GM23338 (cell line): ENCODE results near the gene HEXA. TPM values are rescaled to one million over a fixed set of nuclear protein-coding genes. Genes with fewer than 3 reads are reported as not detected.
"Not testable (repeated sequence)": the region's sequence is repeated elsewhere in the genome, so short reads cannot be mapped to it uniquely, and the experiment has no call there.

ENCODE experiments used
- ATAC-seq: fragments of 200-7000 bp; cut with Tn5 transposase; 3 replicates; pipeline ENCODE4 v1.9.1; 2020
- DNase-seq: peaks from one replicate; pipeline ENCODE4 v3.0.0-alpha.2; 2015; ENCODE audit warnings: low spot score
- H2AFZ ChIP-seq: fragments of 200-600 bp; sonication (generic); 2 replicates; pipeline ENCODE4 v1.8.0; 2016; ENCODE audit warnings: antibody characterized with exemption, mild to moderate bottlenecking, moderate library complexity
- H3F3A ChIP-seq: fragments of 200-600 bp; sonication (generic); replicated peaks from 2 replicates; pipeline ENCODE4 v1.8.0; 2017; ENCODE audit warnings: antibody characterized with exemption, mixed run types, low read depth
- H3K27ac ChIP-seq: fragments of 200-600 bp; sonication (generic); 2 replicates; pipeline ENCODE4 v1.6.1; 2016; ENCODE audit warnings: low read depth
- H3K27me3 ChIP-seq: fragments of 200-600 bp; sonication (generic); 2 replicates; pipeline ENCODE4 v1.8.0; 2016; ENCODE audit warnings: mild to moderate bottlenecking, mixed run types, moderate library complexity; ENCODE audit not compliant: insufficient read depth
- H3K36me3 ChIP-seq: fragments of 200-600 bp; sonication (generic); 2 replicates; pipeline ENCODE4 v1.8.0; 2016; ENCODE audit warnings: mild to moderate bottlenecking; ENCODE audit not compliant: insufficient read depth
- H3K4me1 ChIP-seq: fragments of 200-600 bp; sonication (generic); 2 replicates; pipeline ENCODE4 v1.8.0; 2016; ENCODE audit warnings: mild to moderate bottlenecking, moderate library complexity; ENCODE audit not compliant: insufficient read depth
- H3K4me2 ChIP-seq: fragments of 200-600 bp; sonication (generic); 2 replicates; pipeline ENCODE4 v1.7.1; 2017; ENCODE audit warnings: mixed run types
- H3K4me3 ChIP-seq: fragments of 200-600 bp; sonication (generic); 2 replicates; pipeline ENCODE4 v1.6.1; 2016; ENCODE audit warnings: mixed run types
- H3K79me2 ChIP-seq: fragments of 200-600 bp; sonication (generic); replicated peaks from 2 replicates; pipeline ENCODE4 v1.8.0; 2017; ENCODE audit warnings: mild to moderate bottlenecking; ENCODE audit not compliant: insufficient read depth
- H3K9me2 ChIP-seq: fragments of 200-600 bp; sonication (generic); 2 replicates; pipeline ENCODE4 v1.8.0; 2017; ENCODE audit not compliant: insufficient read depth
- H4K20me1 ChIP-seq: fragments of 200-600 bp; sonication (generic); replicated peaks from 2 replicates; pipeline ENCODE4 v1.8.0; 2017; ENCODE audit warnings: mild to moderate bottlenecking; ENCODE audit not compliant: insufficient read depth
- H3K27ac Mint-ChIP-seq: 2 replicates; pipeline ENCODE4 v1.8.0; 2020; ENCODE audit warnings: inconsistent platforms, mild to moderate bottlenecking, moderate library complexity, mixed read lengths
- H3K27me3 Mint-ChIP-seq: 3 replicates; pipeline ENCODE4 v1.8.0; 2022; ENCODE audit warnings: low read depth, mild to moderate bottlenecking, moderate library complexity, mixed read lengths, inconsistent platforms; ENCODE audit not compliant: insufficient read depth, poor library complexity
- H3K36me3 Mint-ChIP-seq: 3 replicates; pipeline ENCODE4 v1.8.0; 2021; ENCODE audit warnings: low read depth, mild to moderate bottlenecking, inconsistent platforms, moderate library complexity, mixed read lengths
- H3K4me1 Mint-ChIP-seq: 3 replicates; pipeline ENCODE4 v1.8.0; 2020; ENCODE audit warnings: mild to moderate bottlenecking, inconsistent platforms, mixed read lengths
- H3K4me3 Mint-ChIP-seq: 3 replicates; pipeline ENCODE4 v1.8.0; 2021; ENCODE audit warnings: moderate library complexity, mild to moderate bottlenecking, inconsistent platforms, mixed read lengths
- H3K9me3 Mint-ChIP-seq: 3 replicates; pipeline ENCODE4 v1.8.0; 2020; ENCODE audit warnings: moderate library complexity, mild to moderate bottlenecking, inconsistent platforms, mixed read lengths
- CREB1 ChIP-seq: fragments of 250-450 bp; sonication (Bioruptor Pico); IDR thresholded peaks from 2 replicates; pipeline ENCODE4 v1.5.0; 2020; ENCODE audit warnings: low read depth, mild to moderate bottlenecking, moderate library complexity
- CTCF ChIP-seq, 2 experiments: fragments of 200-600 bp in 1 of 2; sonication (generic) in 1 of 2; conservative IDR thresholded peaks; 2 replicates each; pipeline versions ENCODE4 v1.5.1 to v1.6.1; 2016 to 2017; ENCODE audit warnings: antibody characterized with exemption in 2 of 2, low read depth in 2 of 2, mild to moderate bottlenecking in 2 of 2, moderate library complexity in 1 of 2
- ETS1 ChIP-seq: IDR thresholded peaks from 2 replicates; pipeline ENCODE4 v1.6.1; 2016; ENCODE audit warnings: antibody characterized with exemption
- EZH2 ChIP-seq: fragments of 200-600 bp; sonication (generic); IDR thresholded peaks from one replicate; pipeline ENCODE4 v1.8.0; 2017; ENCODE audit warnings: antibody characterized with exemption, mild to moderate bottlenecking, low read depth; ENCODE audit not compliant: unreplicated experiment
- EZH2phosphoT487 ChIP-seq: fragments of 200-600 bp; sonication (generic); IDR thresholded peaks from one replicate; pipeline ENCODE4 v1.8.1; 2018; ENCODE audit warnings: antibody characterized with exemption; ENCODE audit not compliant: unreplicated experiment
- JUNB ChIP-seq: IDR thresholded peaks from one replicate; pipeline ENCODE4 v1.6.1; 2016; ENCODE audit warnings: antibody characterized with exemption; ENCODE audit not compliant: unreplicated experiment
- NANOG ChIP-seq: IDR thresholded peaks from 2 replicates; pipeline ENCODE4 v1.6.1; 2016; ENCODE audit warnings: antibody characterized with exemption, borderline replicate concordance
- POLR2AphosphoS5 ChIP-seq: IDR thresholded peaks from 2 replicates; pipeline ENCODE4 v1.6.1; 2016; ENCODE audit warnings: antibody characterized with exemption, low read depth
- REST ChIP-seq: IDR thresholded peaks from one replicate; pipeline ENCODE4 v1.6.1; 2018; ENCODE audit warnings: antibody characterized with exemption; ENCODE audit not compliant: unreplicated experiment
- STAT1 ChIP-seq: IDR thresholded peaks from one replicate; pipeline ENCODE4 v1.6.1; 2016; ENCODE audit warnings: antibody characterized with exemption; ENCODE audit not compliant: unreplicated experiment
- ZNF114 ChIP-seq: fragments of 250-450 bp; sonication (Bioruptor Pico); IDR thresholded peaks from 2 replicates; pipeline ENCODE4 v1.5.0; 2020; ENCODE audit warnings: mild to moderate bottlenecking, moderate library complexity
- ZNF331 ChIP-seq: fragments of 250-450 bp; sonication (Bioruptor Pico); IDR thresholded peaks from 2 replicates; pipeline ENCODE4 v1.5.0; 2020; ENCODE audit warnings: low read depth, mild to moderate bottlenecking, moderate library complexity
- polyA plus RNA-seq: library from polyadenylated mRNA; unstranded; fragments of >200 nt; fragmentation: Nextera tagmentation; extraction: Ambion mirVana; gene quantifications from 2 replicates; pipeline ENCODE4 v1.2.1, GENCODE V29; 2016
- total RNA-seq: library from RNA; depleted of rRNA; stranded (reverse); fragments of >200 nt; shearing (Covaris generic); gene quantifications from 2 replicates; pipeline ENCODE4 v1.2.3, GENCODE V29; 2014

HEXA gene
- total and polyA plus RNA-seq, 2 experiments from 2014 or later: 43.0 to 43.8 TPM

- not testable (repeated sequence) for H3K79me2 ChIP-seq, H2AFZ ChIP-seq, H3K4me1 Mint-ChIP-seq, H3K4me3 Mint-ChIP-seq, H3K27me3 ChIP-seq, DNase-seq, H3K4me2 ChIP-seq, H3K36me3 Mint-ChIP-seq, ATAC-seq, H3K9me3 Mint-ChIP-seq, H3F3A ChIP-seq, H3K27me3 Mint-ChIP-seq, H3K4me3 ChIP-seq, H3K27ac ChIP-seq, H3K36me3 ChIP-seq, H4K20me1 ChIP-seq, H3K4me1 ChIP-seq, H3K9me2 ChIP-seq, H3K27ac Mint-ChIP-seq
These were observed 37.5 kb upstream of the HEXA start for GRCh38 chr15:72413337-72413736.

GRCh38 chr15:72411544-72411943, 35.7 kb upstream of the HEXA start:
- Mint-ChIP-seq H3K27me3 (no peaks in the 10 kb centered on the region), H3K36me3 (no peaks in the 10 kb centered on the region), H3K4me1 (no peaks in the 10 kb centered on the region), H3K4me3 (no peak overlapping the region), H3K9me3 (peaks cover 2% of the 10 kb centered on the region; the same call in 1 of the 3 replicates), H3K27ac (no peak overlapping the region)
- Histone ChIP-seq H4K20me1 (no peaks in the 10 kb centered on the region), H3K27me3 (peaks cover 9% of the 10 kb centered on the region), H3K4me3 (no peak overlapping the region), H2AFZ (no peak overlapping the region), H3K9me2 (no peaks in the 10 kb centered on the region), H3K36me3 (no peaks in the 10 kb centered on the region), H3K79me2 (no peaks in the 10 kb centered on the region), H3K4me2 (no peak overlapping the region), H3F3A (no peaks in the 10 kb centered on the region), H3K27ac (no peak overlapping the region), H3K4me1 (no peaks in the 10 kb centered on the region)
- ATAC-seq: no peak
- DNase-seq: no peak
- no peak for TF ChIP-seq ETS1
- TF ChIP-seq STAT1: no peak
- TF ChIP-seq CREB1 (CRISPR knock-in tag): no peak
- no peak for TF ChIP-seq POLR2AphosphoS5
- TF ChIP-seq ZNF114 (CRISPR knock-in tag): no peak
- TF ChIP-seq ZNF331: no peak
- no peak for TF ChIP-seq REST
- no peak for TF ChIP-seq CTCF (conservative IDR thresholded peaks at IDR 0.05; ENCODE audit: low read depth in 2 of 2)
- no peak for TF ChIP-seq EZH2
- TF ChIP-seq JUNB: no peak
- TF ChIP-seq EZH2phosphoT487: no peak
- TF ChIP-seq NANOG: no peak
